Retinal pigment epithelial cell (primary cell): ENCODE data around the gene DNAJC21.
A peak's percentile ranks its signal among the peaks of the same experiment; 100 is the strongest.

Source experiments
- DNase-seq: peaks from one replicate; pipeline ENCODE4 v3.0.0-alpha.2; 2010; ENCODE audit warnings: low read depth
- H3K4me3 ChIP-seq: 2 replicates; pipeline ENCODE4 v1.5.1; 2011; ENCODE audit warnings: mild to moderate bottlenecking, low read length, control low read depth, moderate library complexity
- CTCF ChIP-seq: conservative IDR thresholded peaks from 2 replicates; pipeline ENCODE4 v1.5.1; 2011; ENCODE audit warnings: low read depth, low read length, control low read depth, inconsistent platforms

The DNAJC21 gene

GRCh38 chr5:34913072-34913471 is 16.3 kb upstream of the DNAJC21 start:
- H3K4me3 ChIP-seq = no peak overlapping the region
- TF ChIP-seq CTCF = no peak
- no peak for DNase-seq

- no peak for TF ChIP-seq CTCF
- peak overlapping the region; percentile 97 for H3K4me3 ChIP-seq
- no peak for DNase-seq
Observed at GRCh38 chr5:34914671-34915138, 14.7 kb upstream of the DNAJC21 start.

- TF ChIP-seq CTCF = no peak
- peak within 1 kb of the TSS; percentile 97 for H3K4me3 ChIP-seq
- DNase-seq = peak; percentile 93
Observed at GRCh38 chr5:34915139-34915855, 14.1 kb upstream of the DNAJC21 start, which contains the start of the genes BRIX1 and RAD1. Gene BRIX1 (plus strand): TSS chr5:34915711. CDS start chr5:34915739, 28 bp downstream. Gene RAD1 (minus strand): TSS chr5:34915504. CDS start chr5:34914892, 612 bp downstream.

- TF ChIP-seq CTCF = no peak
- no peak for DNase-seq
- peak overlapping the region; percentile 97 for H3K4me3 ChIP-seq
Observed at GRCh38 chr5:34915856-34916192, 13.5 kb upstream of the DNAJC21 start.

- peak overlapping the region; percentile 97 for H3K4me3 ChIP-seq
- TF ChIP-seq CTCF = no peak
- no peak for DNase-seq
Observed at GRCh38 chr5:34916518-34916917, 12.8 kb upstream of the DNAJC21 start.

GRCh38 chr5:34918025-34918424 is 11.3 kb upstream of the DNAJC21 start:
- H3K4me3 ChIP-seq = no peak overlapping the region
- DNase-seq = no peak

More at GRCh38 chr5:34918025-34918424, 11.3 kb upstream of the DNAJC21 start:
- TF ChIP-seq CTCF = no peak
